HG03135 (cell line): ENCODE measurements around the gene SH3YL1.
"Not testable (repeated sequence)": the region's sequence is repeated elsewhere in the genome, so short reads cannot be mapped to it uniquely, and the experiment has no call there.

Source experiments
- ATAC-seq: cut with Tn5 transposase; IDR thresholded peaks from one replicate; pipeline ENCODE4 v1.9.1; 2021; ENCODE audit warnings: mild to moderate bottlenecking, moderate library complexity; ENCODE audit not compliant: unreplicated experiment

Gene SH3YL1

DNA sequence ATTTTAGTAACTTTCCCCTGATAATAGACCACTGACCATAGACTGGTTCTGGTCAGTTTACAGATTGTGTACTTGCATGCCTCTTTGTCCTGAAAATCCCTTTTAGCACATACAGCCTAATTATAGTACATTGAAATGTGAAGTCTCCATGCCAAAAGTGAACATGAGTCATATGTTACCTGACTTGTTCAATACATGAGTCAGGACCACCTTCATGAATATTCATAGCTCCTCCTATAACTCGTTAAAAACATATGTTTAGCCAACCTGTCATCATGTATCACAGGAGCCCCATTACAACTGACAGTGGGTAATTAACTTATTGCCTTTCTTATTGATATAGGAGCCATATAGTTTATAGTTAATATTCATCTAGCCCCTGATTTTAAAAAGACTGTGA lies 78.6 kb downstream of the SH3YL1 start:
- ATAC-seq, result no peak

- ATAC-seq, result no peak
Observed at GRCh38 chr2:184695-185094, 79.1 kb downstream of the SH3YL1 start.

- ATAC-seq, result no peak
Observed at GRCh38 chr2:182509-183122, 81.2 kb downstream of the SH3YL1 start.

GRCh38 chr2:180311-180710 lies 83.5 kb downstream of the SH3YL1 start:
- no peak for ATAC-seq

DNA sequence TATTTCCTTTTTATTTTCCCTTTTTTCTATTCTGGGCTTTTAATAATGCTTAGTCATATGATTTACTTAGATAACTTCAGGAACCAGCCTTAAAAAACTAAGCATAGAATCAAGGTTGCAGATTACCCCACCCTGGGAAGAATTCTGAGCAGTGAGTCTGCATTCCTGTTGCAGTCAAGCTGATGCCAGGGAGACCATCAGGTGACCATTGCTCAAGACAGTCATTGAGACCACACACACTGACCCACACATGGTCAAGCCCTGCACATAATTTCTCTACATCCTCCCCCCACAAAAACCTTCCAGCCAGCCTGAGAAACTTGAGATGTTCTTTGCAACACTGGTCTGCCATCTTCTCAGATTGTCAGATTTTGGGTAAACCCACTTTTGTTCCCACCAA lies 83.9 kb downstream of the SH3YL1 start:
- no peak for ATAC-seq

GRCh38 chr2:177733-178132 lies 86.1 kb downstream of the SH3YL1 start:
- ATAC-seq, result no peak

DNA sequence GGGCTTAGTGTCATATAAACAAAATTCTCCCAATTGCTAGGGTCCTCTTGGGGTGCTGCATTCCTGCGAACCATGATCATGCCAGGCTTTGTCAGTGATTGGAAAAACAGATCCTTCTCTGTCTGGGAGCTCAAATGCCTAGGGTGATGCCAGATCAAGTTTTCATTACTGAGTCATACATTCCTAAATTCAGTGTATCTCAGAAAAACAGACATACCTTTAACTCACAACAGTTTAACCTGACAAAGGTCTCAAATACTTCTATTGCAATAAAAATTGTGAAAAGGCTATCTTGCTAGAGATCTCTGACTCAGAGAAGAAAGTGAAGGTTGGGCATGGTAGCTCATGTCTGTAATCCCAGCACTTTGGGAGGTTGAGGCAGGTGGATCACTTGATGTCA lies 86.9 kb downstream of the SH3YL1 start:
- ATAC-seq, result no peak

GRCh38 chr2:175880-176820 lies 87.7 kb downstream of the SH3YL1 start:
- no peak for ATAC-seq

GRCh38 chr2:175161-175786 lies 88.6 kb downstream of the SH3YL1 start:
- no peak for ATAC-seq

GRCh38 chr2:172120-172519 lies 91.7 kb downstream of the SH3YL1 start:
- not testable (repeated sequence) for ATAC-seq

DNA sequence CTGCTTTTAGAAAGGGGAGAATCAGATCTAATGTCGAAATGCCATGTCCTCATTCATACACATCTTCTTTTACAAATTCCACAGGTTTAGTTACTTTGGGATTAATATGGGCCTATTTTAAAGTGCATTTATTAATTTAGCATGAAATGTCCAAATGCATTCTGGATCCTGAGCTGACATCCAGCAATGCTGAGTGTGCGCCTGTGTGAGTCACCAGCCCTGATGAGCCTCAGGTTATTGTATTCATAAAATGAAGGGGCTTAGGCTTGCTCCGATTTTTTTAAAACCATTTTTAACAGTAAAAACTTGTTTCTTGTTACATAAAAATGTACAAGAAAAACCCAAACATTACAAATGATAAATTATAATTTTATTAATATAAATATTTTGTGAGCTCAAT lies 94.1 kb downstream of the SH3YL1 start:
- no peak for ATAC-seq
